Naive thymus-derived CD8-positive, alpha-beta T cell (primary cell): ENCODE data around the gene CXXC5. TPM values are rescaled to one million over a fixed set of nuclear protein-coding genes. Genes with fewer than 3 reads are reported as not detected.

Source experiments
- ATAC-seq, 2 donors: fragments of 150-1000 bp; cut with Tn5 transposase in 1 of 2; sonication (Bioruptor Pico), chemical (Tn5 transposase) in 1 of 2; 1 replicate in 1 of 2; 2 replicates in 1 of 2; pipeline ENCODE4 v1.10.0; 2021; ENCODE audit warnings: mild to moderate bottlenecking in 2 of 2, moderate library complexity in 2 of 2
- POLR2A ChIA-PET: fragments of 350-600 bp; sonication (Branson Sonifier 250); formaldehyde crosslinking; loops from one replicate; lab custom pipeline; 2021; ENCODE audit warnings: antibody characterized with exemption; lab: Charles Lee
- DNase-seq, 10 donors: peaks; one replicate each; pipeline versions ENCODE4 v3.0.0 to v3.0.0-alpha.2; 2020 to 2022
- H3K27ac Mint-ChIP-seq, 10 donors: one replicate each; pipeline ENCODE4 v1.8.0; 2020 to 2022; ENCODE audit warnings: mild to moderate bottlenecking in 10 of 10, mixed read lengths in 10 of 10, moderate library complexity in 4 of 10, inconsistent platforms in 1 of 10
- H3K27me3 Mint-ChIP-seq, 5 donors: one replicate each; pipeline ENCODE4 v1.8.0; 2021 to 2022; ENCODE audit warnings: mixed read lengths in 5 of 5
- H3K36me3 Mint-ChIP-seq, 3 donors: one replicate each; pipeline ENCODE4 v1.8.0; 2020 to 2022; ENCODE audit warnings: mixed read lengths in 3 of 3, mild to moderate bottlenecking in 2 of 3, inconsistent platforms in 1 of 3
- H3K4me1 Mint-ChIP-seq, 4 donors: one replicate each; pipeline ENCODE4 v1.8.0; 2021 to 2022; ENCODE audit warnings: mixed read lengths in 4 of 4
- H3K4me3 Mint-ChIP-seq, 10 donors: one replicate each; pipeline ENCODE4 v1.8.0; 2020 to 2022; ENCODE audit warnings: mild to moderate bottlenecking in 10 of 10, mixed read lengths in 10 of 10, moderate library complexity in 6 of 10, inconsistent platforms in 1 of 10
- H3K9me3 Mint-ChIP-seq, 9 donors: one replicate each; pipeline ENCODE4 v1.8.0; 2020 to 2022; ENCODE audit warnings: mixed read lengths in 9 of 9, mild to moderate bottlenecking in 3 of 9, inconsistent platforms in 1 of 9, moderate library complexity in 1 of 9
- polyA plus RNA-seq, 3 donors: library from polyadenylated mRNA; unstranded; fragments of 300-500 nt; fragmentation: Illumina TruSeq; gene quantifications; one replicate each; pipeline ENCODE4 v1.2.3, GENCODE V29; 2021
- total RNA-seq, 8 experiments: library from RNA in 2 of 8; stranded (reverse) in 2 of 8; gene quantifications; one replicate each; pipeline ENCODE4 v1.2.3 and lab custom pipeline; 2021 to 2026

The CXXC5 gene
- total and polyA plus RNA-seq, 5 experiments from 2014 or later: 2.6 to 24.6 (median 6.8) TPM

- peaks cover 0 to 3% (median 0%) of the 10 kb centered on the region in 3 donors for H3K36me3 Mint-ChIP-seq
- POLR2A ChIA-PET: interaction anchor here (7.8 kb wide), 1 partner anchor 9 kb away, joined by 116 read pairs; no protein-coding TSS in a partner anchor
- DNase-seq: peak in 1 of 10 donors; percentile 28
- peak overlapping the region in 1 of 10 donors; percentile 30 for H3K27ac Mint-ChIP-seq
- H3K9me3 Mint-ChIP-seq: peaks cover 0 to 2% (median 0%) of the 10 kb centered on the region in 9 donors
- ATAC-seq: no peak
- peaks cover 16 to 60% (median 45%) of the 10 kb centered on the region in 4 donors for H3K4me1 Mint-ChIP-seq
- H3K4me3 Mint-ChIP-seq: peak overlapping the region in 5 of 10 donors; percentile 4 to 91 (median 42)
- H3K27me3 Mint-ChIP-seq: peaks cover 4 to 22% (median 9%) of the 10 kb centered on the region in 5 donors
Measured at GRCh38 chr5:139646111-139646510, 2.0 kb upstream of the CXXC5 start.

GRCh38 chr5:139646912-139647505 is 1.1 kb upstream of the CXXC5 start:
- Mint-ChIP-seq H3K36me3 (peaks cover 0 to 3% (median 0%) of the 10 kb centered on the region in 3 donors), H3K9me3 (peaks cover 0 to 2% (median 0%) of the 10 kb centered on the region in 9 donors), H3K27me3 (peaks cover 4 to 29% (median 13%) of the 10 kb centered on the region in 5 donors), H3K4me1 (peaks cover 15 to 62% (median 53%) of the 10 kb centered on the region in 4 donors), H3K27ac (peak overlapping the region in 2 of 10 donors; percentile 9 to 30), H3K4me3 (peak overlapping the region; percentile 67 to 91 (median 71))
- POLR2A ChIA-PET: interaction anchor here (0.7 to 7.8 kb wide), 2 partner anchors 9 to 14 kb away, joined by 5 to 116 read pairs; no protein-coding TSS in a partner anchor
- no peak for ATAC-seq
- peak in 1 of 10 donors; percentile 43 for DNase-seq

GRCh38 chr5:139647506-139648204 is 494 bp upstream of the CXXC5 start:
- peaks cover 22 to 66% (median 58%) of the 10 kb centered on the region in 4 donors for H3K4me1 Mint-ChIP-seq
- DNase-seq (peak in 1 of 10 donors; percentile 48), ATAC-seq (peak; percentile 3 to 4)
- H3K27me3 Mint-ChIP-seq: peaks cover 10 to 35% (median 20%) of the 10 kb centered on the region in 5 donors
- POLR2A ChIA-PET: interaction anchor here (0.6 to 7.8 kb wide), 7 partner anchors 10 to 458 kb away, joined by 3 to 116 read pairs (median 5); partner anchors contain the start of gene UBE2D2
- peak overlapping the region; percentile 67 to 91 (median 71) for H3K4me3 Mint-ChIP-seq
- H3K27ac Mint-ChIP-seq: peak overlapping the region in 1 of 10 donors; percentile 34
- H3K9me3 Mint-ChIP-seq: peaks cover 0 to 2% (median 0%) of the 10 kb centered on the region in 9 donors
- peaks cover 0 to 3% (median 0%) of the 10 kb centered on the region in 3 donors for H3K36me3 Mint-ChIP-seq

GRCh38 chr5:139649082-139649991 is 1.2 kb downstream of the CXXC5 start:
- POLR2A ChIA-PET: interaction anchor here (1.1 to 7.8 kb wide), 6 partner anchors 10 to 86 kb away, joined by 4 to 116 read pairs (median 6); no protein-coding TSS in a partner anchor
- peak overlapping the region in 6 of 10 donors; percentile 31 to 80 (median 52) for H3K27ac Mint-ChIP-seq
- peaks cover 13 to 50% (median 28%) of the 10 kb centered on the region in 5 donors for H3K27me3 Mint-ChIP-seq
- peak in 1 of 10 donors; percentile 61 for DNase-seq
- H3K4me3 Mint-ChIP-seq: peak overlapping the region; percentile 76 to 95 (median 90)
- peaks cover 0 to 2% (median 0%) of the 10 kb centered on the region in 9 donors for H3K9me3 Mint-ChIP-seq
- ATAC-seq: peak; percentile 22 to 31
- peaks cover 31 to 74% (median 65%) of the 10 kb centered on the region in 4 donors for H3K4me1 Mint-ChIP-seq
- H3K36me3 Mint-ChIP-seq: peaks cover 0 to 3% (median 0%) of the 10 kb centered on the region in 3 donors

GRCh38 chr5:139650031-139650688 is 2.0 kb downstream of the CXXC5 start:
- DNase-seq: peak in 1 of 10 donors; percentile 61
- peaks cover 30 to 74% (median 58%) of the 10 kb centered on the region in 4 donors for H3K4me1 Mint-ChIP-seq
- H3K4me3 Mint-ChIP-seq: peak overlapping the region; percentile 80 to 95 (median 90)
- POLR2A ChIA-PET: interaction anchor here (0.8 to 7.8 kb wide), 10 partner anchors 10 to 97 kb away, joined by 3 to 116 read pairs (median 4); partner anchors contain the start of gene UBE2D2
- H3K36me3 Mint-ChIP-seq: peaks cover 0 to 3% (median 0%) of the 10 kb centered on the region in 3 donors
- H3K27me3 Mint-ChIP-seq: peaks cover 13 to 53% (median 29%) of the 10 kb centered on the region in 5 donors
- peaks cover 0 to 2% (median 0%) of the 10 kb centered on the region in 9 donors for H3K9me3 Mint-ChIP-seq
- no peak for ATAC-seq
- peak overlapping the region in 6 of 10 donors; percentile 31 to 80 (median 52) for H3K27ac Mint-ChIP-seq

- H3K27me3 Mint-ChIP-seq: peaks cover 13 to 53% (median 32%) of the 10 kb centered on the region in 5 donors
- ATAC-seq: no peak
- POLR2A ChIA-PET: interaction anchor here (0.8 to 7.8 kb wide), 10 partner anchors 9 to 97 kb away, joined by 3 to 116 read pairs (median 4); partner anchors contain the start of gene UBE2D2
- H3K9me3 Mint-ChIP-seq: peaks cover 0 to 2% (median 0%) of the 10 kb centered on the region in 9 donors
- H3K36me3 Mint-ChIP-seq: peaks cover 0 to 3% (median 0%) of the 10 kb centered on the region in 3 donors
- peak in 1 of 10 donors; percentile 57 for DNase-seq
- H3K4me3 Mint-ChIP-seq: peak overlapping the region; percentile 61 to 95 (median 80)
- peak overlapping the region in 2 of 10 donors; percentile 22 to 74 for H3K27ac Mint-ChIP-seq
- peaks cover 30 to 76% (median 56%) of the 10 kb centered on the region in 4 donors for H3K4me1 Mint-ChIP-seq
Measured at GRCh38 chr5:139650689-139651042, 2.5 kb downstream of the CXXC5 start.

GRCh38 chr5:139651043-139651834 is 3.1 kb downstream of the CXXC5 start:
- ATAC-seq: no peak
- peaks cover 0 to 2% (median 0%) of the 10 kb centered on the region in 9 donors for H3K9me3 Mint-ChIP-seq
- peaks cover 13 to 53% (median 32%) of the 10 kb centered on the region in 5 donors for H3K27me3 Mint-ChIP-seq
- peak overlapping the region; percentile 30 to 95 (median 76) for H3K4me3 Mint-ChIP-seq
- H3K4me1 Mint-ChIP-seq: peaks cover 30 to 76% (median 54%) of the 10 kb centered on the region in 4 donors
- peak overlapping the region in 3 of 10 donors; percentile 46 to 74 (median 63) for H3K27ac Mint-ChIP-seq
- POLR2A ChIA-PET: interaction anchor here (0.7 to 7.8 kb wide), 10 partner anchors 9 to 1053 kb away, joined by 3 to 116 read pairs (median 4); partner anchors contain the start of gene UBE2D2
- peak in 1 of 10 donors; percentile 42 for DNase-seq
- peaks cover 0 to 3% (median 0%) of the 10 kb centered on the region in 3 donors for H3K36me3 Mint-ChIP-seq

- ATAC-seq (peak; percentile 31 to 64), DNase-seq (peak in 8 of 10 donors; percentile 49 to 79 (median 62))
- H3K4me1 Mint-ChIP-seq: peaks cover 29 to 76% (median 50%) of the 10 kb centered on the region in 4 donors
- peaks cover 13 to 53% (median 32%) of the 10 kb centered on the region in 5 donors for H3K27me3 Mint-ChIP-seq
- peak overlapping the region in 7 of 10 donors; percentile 3 to 74 (median 13) for H3K27ac Mint-ChIP-seq
- peaks cover 0 to 3% (median 0%) of the 10 kb centered on the region in 3 donors for H3K36me3 Mint-ChIP-seq
- POLR2A ChIA-PET: interaction anchor here (0.6 to 7.8 kb wide), 7 partner anchors 8 to 1052 kb away, joined by 3 to 116 read pairs (median 4); no protein-coding TSS in a partner anchor
- peaks cover 0 to 2% (median 0%) of the 10 kb centered on the region in 9 donors for H3K9me3 Mint-ChIP-seq
- H3K4me3 Mint-ChIP-seq: peak overlapping the region in 9 of 10 donors; percentile 16 to 91 (median 63)
Measured at GRCh38 chr5:139651853-139652787, 4.0 kb downstream of the CXXC5 start.

GRCh38 chr5:139652788-139653241 is 4.7 kb downstream of the CXXC5 start:
- H3K27ac Mint-ChIP-seq: peak overlapping the region in 7 of 10 donors; percentile 3 to 74 (median 12)
- POLR2A ChIA-PET: interaction anchor here (1.0 kb wide), 1 partner anchor 23 kb away, joined by 3 read pairs; no protein-coding TSS in a partner anchor
- H3K27me3 Mint-ChIP-seq: peaks cover 13 to 53% (median 32%) of the 10 kb centered on the region in 5 donors
- ATAC-seq (peak in 1 of 2 donors; percentile 20), DNase-seq (no peak)
- H3K4me1 Mint-ChIP-seq: peaks cover 32 to 75% (median 53%) of the 10 kb centered on the region in 4 donors
- H3K36me3 Mint-ChIP-seq: peaks cover 0 to 3% (median 0%) of the 10 kb centered on the region in 3 donors
- peak overlapping the region in 7 of 10 donors; percentile 11 to 91 (median 19) for H3K4me3 Mint-ChIP-seq
- H3K9me3 Mint-ChIP-seq: peaks cover 0 to 2% (median 0%) of the 10 kb centered on the region in 9 donors
